Nephron (organoid): ENCODE data around the gene DHFR.

ENCODE experiments used
- H3K27ac Mint-ChIP-seq, 3 experiments: 2 replicates each; pipeline ENCODE4 v1.8.0; 2020; ENCODE audit warnings: mixed read lengths in 3 of 3, mild to moderate bottlenecking in 2 of 3, moderate library complexity in 1 of 3
- H3K27me3 Mint-ChIP-seq: 2 replicates; pipeline ENCODE4 v1.8.0; 2021; ENCODE audit warnings: low read depth, mild to moderate bottlenecking, moderate library complexity, mixed read lengths
- H3K36me3 Mint-ChIP-seq: 2 replicates; pipeline ENCODE4 v1.8.0; 2020; ENCODE audit warnings: low read depth, mixed read lengths
- H3K4me1 Mint-ChIP-seq: 2 replicates; pipeline ENCODE4 v1.8.0; 2020; ENCODE audit warnings: mixed read lengths
- H3K4me3 Mint-ChIP-seq, 3 experiments: 2 replicates each; pipeline ENCODE4 v1.8.0; 2020; ENCODE audit warnings: mild to moderate bottlenecking in 3 of 3, mixed read lengths in 3 of 3, moderate library complexity in 2 of 3
- H3K9me3 Mint-ChIP-seq: 2 replicates; pipeline ENCODE4 v1.8.0; 2020; ENCODE audit warnings: mixed read lengths
- TF ChIP-seq, protein P1 (sequence below), 3 experiments: fragments of 200-600 bp; sonication (generic); IDR thresholded peaks; one replicate each; pipeline ENCODE4 v1.5.0; 2021; ENCODE audit warnings: antibody characterized with exemption in 3 of 3; ENCODE audit not compliant: unreplicated experiment in 3 of 3

The DHFR gene

DNA sequence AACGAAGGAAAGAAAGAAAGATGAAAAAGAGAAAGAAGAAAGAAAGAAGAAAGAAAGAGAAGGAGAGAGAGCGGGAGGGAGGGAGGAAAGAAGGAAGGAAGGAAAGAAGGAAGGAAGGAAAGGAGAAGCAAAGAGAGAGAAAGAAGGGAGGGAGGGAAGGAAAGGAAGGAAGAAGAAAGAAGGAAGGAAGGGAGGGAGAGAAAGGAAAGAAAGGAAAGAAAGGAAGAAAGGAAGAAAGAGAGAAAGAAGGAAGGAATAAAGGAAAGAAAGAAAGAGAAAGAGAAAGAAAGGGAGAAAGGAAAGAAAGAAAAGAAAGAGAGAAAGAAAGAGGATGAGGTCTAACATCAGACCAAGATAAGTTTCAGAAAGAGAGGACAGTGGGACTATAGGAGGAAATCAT, 75.7 kb downstream of the DHFR start:
- TF ChIP-seq, protein P1, sequence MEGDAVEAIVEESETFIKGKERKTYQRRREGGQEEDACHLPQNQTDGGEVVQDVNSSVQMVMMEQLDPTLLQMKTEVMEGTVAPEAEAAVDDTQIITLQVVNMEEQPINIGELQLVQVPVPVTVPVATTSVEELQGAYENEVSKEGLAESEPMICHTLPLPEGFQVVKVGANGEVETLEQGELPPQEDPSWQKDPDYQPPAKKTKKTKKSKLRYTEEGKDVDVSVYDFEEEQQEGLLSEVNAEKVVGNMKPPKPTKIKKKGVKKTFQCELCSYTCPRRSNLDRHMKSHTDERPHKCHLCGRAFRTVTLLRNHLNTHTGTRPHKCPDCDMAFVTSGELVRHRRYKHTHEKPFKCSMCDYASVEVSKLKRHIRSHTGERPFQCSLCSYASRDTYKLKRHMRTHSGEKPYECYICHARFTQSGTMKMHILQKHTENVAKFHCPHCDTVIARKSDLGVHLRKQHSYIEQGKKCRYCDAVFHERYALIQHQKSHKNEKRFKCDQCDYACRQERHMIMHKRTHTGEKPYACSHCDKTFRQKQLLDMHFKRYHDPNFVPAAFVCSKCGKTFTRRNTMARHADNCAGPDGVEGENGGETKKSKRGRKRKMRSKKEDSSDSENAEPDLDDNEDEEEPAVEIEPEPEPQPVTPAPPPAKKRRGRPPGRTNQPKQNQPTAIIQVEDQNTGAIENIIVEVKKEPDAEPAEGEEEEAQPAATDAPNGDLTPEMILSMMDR (IDR thresholded peaks at IDR 0.05; ENCODE audit: unreplicated experiment in 3 of 3), result no peak
- Mint-ChIP-seq H3K4me3 (no peak overlapping the region), H3K36me3 (no peaks in the 10 kb centered on the region), H3K4me1 (no peaks in the 10 kb centered on the region), H3K27ac (no peak overlapping the region), H3K27me3 (peaks cover 43% of the 10 kb centered on the region), H3K9me3 (peaks cover 9% of the 10 kb centered on the region)

DNA sequence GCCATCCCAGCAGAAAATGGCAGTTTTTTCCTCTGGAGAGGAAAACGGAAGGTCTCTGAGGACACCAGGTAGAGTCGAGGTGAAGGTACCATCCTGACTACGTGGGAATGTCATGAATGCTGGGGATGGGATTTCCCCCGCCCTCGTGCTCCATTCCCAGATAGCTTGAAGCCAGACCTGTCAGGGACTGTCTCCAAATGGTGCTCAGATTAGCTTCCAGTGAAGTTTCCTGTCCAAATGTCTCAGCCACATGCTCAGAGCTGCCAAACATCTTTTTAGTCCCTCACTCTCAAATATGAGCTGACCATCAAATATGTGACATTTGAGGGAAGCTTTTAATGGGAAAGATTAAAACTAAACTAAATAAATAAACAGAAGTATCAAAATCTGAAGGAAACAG, 77.1 kb downstream of the DHFR start:
- Mint-ChIP-seq H3K4me3 (no peak overlapping the region), H3K27ac (no peak overlapping the region), H3K27me3 (peaks cover 53% of the 10 kb centered on the region), H3K4me1 (no peaks in the 10 kb centered on the region), H3K9me3 (peaks cover 9% of the 10 kb centered on the region), H3K36me3 (no peaks in the 10 kb centered on the region)
- TF ChIP-seq, protein P1 (IDR thresholded peaks at IDR 0.05; ENCODE audit: unreplicated experiment in 3 of 3), result no peak

DNA sequence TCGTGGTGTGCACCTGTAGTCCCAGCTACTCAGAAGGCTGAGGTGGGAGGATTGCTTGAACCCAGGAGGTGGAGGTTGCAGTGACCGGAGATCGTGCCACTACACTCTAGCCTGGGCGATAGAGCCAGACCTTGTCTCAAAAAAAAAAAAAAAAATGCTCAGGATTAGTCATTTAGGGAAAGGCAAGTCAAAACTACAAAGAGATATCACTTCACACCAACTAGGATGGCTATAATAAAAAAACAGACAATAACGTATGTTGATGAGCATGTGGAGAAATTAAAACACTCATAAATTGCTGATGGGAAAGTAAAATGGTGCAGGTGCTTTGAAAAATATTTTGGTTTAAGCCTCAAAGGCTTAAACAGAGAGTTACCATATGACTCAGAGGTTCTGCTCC, 78.4 kb downstream of the DHFR start:
- Mint-ChIP-seq H3K27ac (no peak overlapping the region), H3K4me3 (no peak overlapping the region), H3K4me1 (no peaks in the 10 kb centered on the region)

More for the DNA sequence above, 78.4 kb downstream of the DHFR start:
- TF ChIP-seq, protein P1 (IDR thresholded peaks at IDR 0.05; ENCODE audit: unreplicated experiment in 3 of 3), result no peak
- Mint-ChIP-seq H3K36me3 (no peaks in the 10 kb centered on the region), H3K9me3 (peaks cover 7% of the 10 kb centered on the region), H3K27me3 (peaks cover 66% of the 10 kb centered on the region)
